H1 (cell line): ENCODE results near the gene PTPN22. TPM values are rescaled to one million over a fixed set of nuclear protein-coding genes. Genes with fewer than 3 reads are reported as not detected.

Source experiments
- CTCF ChIA-PET: fragments of 300-600 bp; sonication (Branson Sonifier 250); formaldehyde crosslinking; loops from one replicate; lab custom pipeline; 2021; ENCODE audit not compliant: partially characterized antibody; lab: Charles Lee
- POLR2A ChIA-PET: fragments of 300-600 bp; sonication (Branson Sonifier 250); formaldehyde crosslinking; loops from one replicate; lab custom pipeline; 2021; ENCODE audit warnings: inconsistent platforms; ENCODE audit not compliant: partially characterized antibody; lab: Charles Lee
- DNase-seq, 2 experiments: peaks; one replicate each; pipeline versions ENCODE4 v3.0.0 to v3.0.0-alpha.2; 2010 to 2022; ENCODE audit warnings: low spot score in 2 of 2, low read depth in 1 of 2, mixed read lengths in 1 of 2
- FAIRE-seq: peaks from 2 replicates; lab custom pipeline; 2011; peaks lifted over from hg19 to GRCh38; lab: Jason Lieb, UNC
- H2AFZ ChIP-seq: 2 replicates; pipeline ENCODE4 v1.8.1; 2012; ENCODE audit warnings: low read length, inconsistent platforms
- H2AK5ac ChIP-seq: 2 replicates; pipeline ENCODE4 v1.6.1; 2013; ENCODE audit warnings: low read depth, low read length
- H2BK120ac ChIP-seq: replicated peaks from 2 replicates; pipeline ENCODE3; 2013; ENCODE audit warnings: low read depth, low read length, inconsistent platforms
- H2BK12ac ChIP-seq: 2 replicates; pipeline ENCODE4 v1.6.1; 2013; ENCODE audit warnings: low read depth, low read length
- H2BK15ac ChIP-seq: 2 replicates; pipeline ENCODE4 v1.6.1; 2013; ENCODE audit warnings: low read length
- H2BK20ac ChIP-seq: 2 replicates; pipeline ENCODE4 v1.6.1; 2013; ENCODE audit warnings: low read length
- H2BK5ac ChIP-seq: 2 replicates; pipeline ENCODE4 v1.6.1; 2013; ENCODE audit warnings: low read depth, low read length
- H3K14ac ChIP-seq: 2 replicates; pipeline ENCODE4 v1.6.1; 2013; ENCODE audit warnings: inconsistent platforms; ENCODE audit not compliant: insufficient read length
- H3K18ac ChIP-seq: 2 replicates; pipeline ENCODE4 v1.6.1; 2013; ENCODE audit warnings: low read length; ENCODE audit errors: extremely low read depth
- H3K23ac ChIP-seq: 2 replicates; pipeline ENCODE4 v1.6.1; 2013; ENCODE audit warnings: inconsistent platforms; ENCODE audit not compliant: insufficient read length
- H3K23me2 ChIP-seq: 2 replicates; pipeline ENCODE4 v1.6.1; 2013; ENCODE audit warnings: low read depth, low read length
- H3K27ac ChIP-seq: 2 replicates; pipeline ENCODE4 v1.6.1; 2011; ENCODE audit warnings: low read depth, low read length, inconsistent platforms
- H3K27me3 ChIP-seq, 4 experiments: replicated peaks in 1 of 4; 1 replicate in 1 of 4; 2 replicates in 3 of 4; pipeline versions ENCODE4 v1.6.1 to v1.8.1; 2011 to 2013; ENCODE audit warnings: low read length in 3 of 4, mild to moderate bottlenecking in 3 of 4, inconsistent platforms in 2 of 4, mixed read lengths in 2 of 4, moderate library complexity in 1 of 4; ENCODE audit not compliant: control insufficient read depth in 3 of 4, insufficient read depth in 3 of 4; ENCODE audit errors: extremely low read depth in 1 of 4
- H3K36me3 ChIP-seq, 4 experiments: 2 replicates each; pipeline versions ENCODE4 v1.6.1 to v1.8.1; 2011 to 2013; ENCODE audit warnings: mild to moderate bottlenecking in 4 of 4, low read length in 3 of 4, moderate library complexity in 2 of 4, control low read depth in 1 of 4, inconsistent platforms in 1 of 4; ENCODE audit not compliant: insufficient read depth in 4 of 4, control insufficient read depth in 2 of 4
- H3K4ac ChIP-seq: replicated peaks from 2 replicates; pipeline ENCODE3; 2013; ENCODE audit warnings: low read length, low read depth, mixed read lengths, inconsistent platforms; ENCODE audit not compliant: insufficient read length
- H3K4me1 ChIP-seq, 4 experiments: replicated peaks in 1 of 4; 1 replicate in 1 of 4; 2 replicates in 3 of 4; pipeline versions ENCODE4 v1.6.1 to v1.8.1; 2011 to 2013; ENCODE audit warnings: low read length in 3 of 4, inconsistent platforms in 2 of 4, mixed read lengths in 1 of 4; ENCODE audit not compliant: insufficient read depth in 4 of 4, control insufficient read depth in 3 of 4
- H3K4me2 ChIP-seq, 2 experiments: 2 replicates each; pipeline versions ENCODE4 v1.6.1 to v1.8.1; 2011 to 2013; ENCODE audit warnings: low read depth in 2 of 2, low read length in 2 of 2, control low read depth in 1 of 2, inconsistent platforms in 1 of 2, mild to moderate bottlenecking in 1 of 2; ENCODE audit not compliant: insufficient read depth in 1 of 2
- H3K4me3 ChIP-seq, 4 experiments: fragments of 200-600, 300-600 bp in 1 of 4; sonication (generic), shearing (Covaris generic), sonication (Bioruptor Twin) in 1 of 4; 2 replicates each; pipeline versions ENCODE4 v1.5.1 to v1.8.1; 2011 to 2016; ENCODE audit warnings: low read length in 4 of 4, low read depth in 3 of 4, control low read depth in 2 of 4, inconsistent platforms in 2 of 4, mild to moderate bottlenecking in 2 of 4, mixed read lengths in 1 of 4, moderate library complexity in 1 of 4; ENCODE audit not compliant: insufficient read depth in 2 of 4; ENCODE audit errors: extremely low read depth in 1 of 4
- H3K56ac ChIP-seq: replicated peaks from 2 replicates; pipeline ENCODE3; 2013; ENCODE audit warnings: low read depth, mild to moderate bottlenecking, mixed read lengths, low read length, inconsistent platforms; ENCODE audit not compliant: insufficient read length
- H3K79me1 ChIP-seq: 2 replicates; pipeline ENCODE4 v1.6.1; 2013; ENCODE audit warnings: low read depth, low read length, control low read depth
- H3K79me2 ChIP-seq, 2 experiments: 2 replicates each; pipeline versions ENCODE4 v1.6.1 to v1.8.1; 2012 to 2013; ENCODE audit warnings: low read length in 2 of 2, mild to moderate bottlenecking in 2 of 2, inconsistent platforms in 1 of 2; ENCODE audit not compliant: insufficient read depth in 2 of 2, control insufficient read depth in 1 of 2
- H3K9ac ChIP-seq, 4 experiments: replicated peaks in 1 of 4; 1 replicate in 1 of 4; 2 replicates in 3 of 4; pipeline versions ENCODE4 v1.6.1 to v1.8.1; 2011 to 2013; ENCODE audit warnings: low read depth in 3 of 4, low read length in 3 of 4, control low read depth in 2 of 4, mild to moderate bottlenecking in 2 of 4, moderate library complexity in 2 of 4, inconsistent platforms in 1 of 4; ENCODE audit errors: extremely low read depth in 1 of 4
- H3K9me3 ChIP-seq, 2 experiments: 2 replicates each; pipeline versions ENCODE4 v1.6.1 to v1.8.1; 2012 to 2013; ENCODE audit warnings: mild to moderate bottlenecking in 2 of 2, moderate library complexity in 2 of 2, control low read depth in 1 of 2, inconsistent platforms in 1 of 2, low read depth in 1 of 2, low read length in 1 of 2, mixed read lengths in 1 of 2; ENCODE audit not compliant: insufficient read depth in 2 of 2
- H4K20me1 ChIP-seq, 2 experiments: replicated peaks in 1 of 2; 2 replicates each; pipeline versions ENCODE3 to v1.8.1; 2011 to 2013; ENCODE audit warnings: inconsistent platforms in 2 of 2, low read length in 2 of 2, mild to moderate bottlenecking in 1 of 2; ENCODE audit not compliant: insufficient read depth in 2 of 2, control insufficient read depth in 1 of 2
- H4K5ac ChIP-seq: 2 replicates; pipeline ENCODE4 v1.6.1; 2013; ENCODE audit warnings: low read length, low read depth, mixed read lengths, inconsistent platforms; ENCODE audit not compliant: insufficient read length
- H4K8ac ChIP-seq: 2 replicates; pipeline ENCODE4 v1.8.0; 2013; ENCODE audit warnings: mild to moderate bottlenecking, moderate library complexity, low read length, inconsistent platforms; ENCODE audit not compliant: insufficient read depth; ENCODE audit errors: extremely low read depth
- H4K91ac ChIP-seq: replicated peaks from 2 replicates; pipeline ENCODE3; 2013; ENCODE audit warnings: low read length, mixed read lengths, inconsistent platforms; ENCODE audit not compliant: insufficient read length
- BCL11A ChIP-seq, 2 experiments: IDR thresholded peaks; one replicate each; pipeline ENCODE4 v1.6.1; 2011; ENCODE audit warnings: low read depth in 2 of 2, low read length in 2 of 2, mild to moderate bottlenecking in 2 of 2
- CHD2 ChIP-seq: IDR thresholded peaks from 2 replicates; pipeline ENCODE4 v1.6.1; 2012; ENCODE audit warnings: low read length, improper control_type of control experiment
- FOSL1 ChIP-seq: IDR thresholded peaks from 2 replicates; pipeline ENCODE4 v1.6.1; 2011; ENCODE audit warnings: mild to moderate bottlenecking, low read depth, low read length, moderate library complexity; ENCODE audit not compliant: insufficient read depth
- HDAC6 ChIP-seq: IDR thresholded peaks from one replicate; pipeline ENCODE4 v1.7.1; 2012; ENCODE audit warnings: low read depth, mild to moderate bottlenecking, inconsistent platforms, low read length, moderate library complexity
- KDM1A ChIP-seq: fragments of 200-600, 300-600 bp; sonication (generic); IDR thresholded peaks from 2 replicates; pipeline ENCODE4 v1.7.1; 2016; ENCODE audit warnings: mild to moderate bottlenecking, low read length, borderline replicate concordance
- KDM5A ChIP-seq: fragments of 200-600 bp; IDR thresholded peaks from 2 replicates; pipeline ENCODE4 v1.7.1; 2012; ENCODE audit warnings: mild to moderate bottlenecking, low read length, inconsistent platforms, mixed read lengths
- NANOG ChIP-seq: IDR thresholded peaks from 2 replicates; pipeline ENCODE4 v1.6.1; 2011; ENCODE audit warnings: low read length, low read depth, mild to moderate bottlenecking, inconsistent platforms; ENCODE audit not compliant: insufficient read depth, poor library complexity, severe bottlenecking
- POLR2A ChIP-seq, 2 experiments: IDR thresholded peaks; 1 replicate in 1 of 2; 2 replicates in 1 of 2; pipeline ENCODE4 v1.6.1; 2011; ENCODE audit warnings: low read depth in 2 of 2, low read length in 2 of 2, mild to moderate bottlenecking in 2 of 2; ENCODE audit errors: control extremely low read depth in 1 of 2
- RNF2 ChIP-seq: fragments of 200-900, 300-1000 bp; sonication (generic); IDR thresholded peaks from 2 replicates; pipeline ENCODE4 v1.7.1; 2016; ENCODE audit warnings: borderline replicate concordance, low read depth, mild to moderate bottlenecking, antibody characterized with exemption, low read length; ENCODE audit not compliant: poor library complexity, severe bottlenecking; ENCODE audit errors: missing control alignments
- TBP ChIP-seq: IDR thresholded peaks from 2 replicates; pipeline ENCODE4 v1.6.1; 2011; ENCODE audit warnings: low read depth, low read length, improper control_type of control experiment
- TEAD4 ChIP-seq: IDR thresholded peaks from 2 replicates; pipeline ENCODE4 v1.6.1; 2012; ENCODE audit warnings: low read depth, low read length, inconsistent platforms, mixed read lengths
- WGBS, 2 experiments: shearing (Covaris generic) in 1 of 2; methylation state at CpG; one replicate each; pipeline versions ENCODE4 v1.1.6 to v1.1.7; 2013 to 2015; ENCODE audit warnings: low lambda C conversion rate in 2 of 2, mixed read lengths in 2 of 2, inconsistent platforms in 1 of 2, low coverage in 1 of 2, missing lambda C conversion rate in 1 of 2; ENCODE audit not compliant: insufficient replicate concordance in 2 of 2, insufficient coverage in 1 of 2, insufficient read length in 1 of 2; ENCODE audit errors: extremely low coverage in 1 of 2, missing lambda C conversion rate in 1 of 2; 5-methylcytosine and 5-hydroxymethylcytosine counted together
- polyA plus RNA-seq, 7 experiments: library from polyadenylated mRNA; depleted of rRNA in 3 of 7; stranded (reverse) in 5 of 7; unstranded in 2 of 7; fragments of >200 nt in 5 of 7; fragments of 200-250 nt in 2 of 7; gene quantifications; 1 replicate in 5 of 7; 2 replicates in 1 of 7; 4 replicates in 1 of 7; pipeline versions ENCODE4 v1.2.1 to v1.2.3, GENCODE V29; 2011 to 2013; ENCODE audit warnings: missing spikeins in 2 of 7, mixed read lengths in 2 of 7
- total RNA-seq: library from RNA; stranded (reverse); fragmentation: NEBNext Ultra II Directional; extraction: Animal tissue kit (Norgen Biotek cat#: 25700); gene quantifications from 2 replicates; pipeline ENCODE4 v1.2.1, GENCODE V29; 2021
- TF ChIP-seq, protein P1 (sequence below): IDR thresholded peaks from 2 replicates; pipeline ENCODE4 v1.6.1; 2012; ENCODE audit warnings: inconsistent platforms
- TF ChIP-seq, protein P2 (sequence below): IDR thresholded peaks from 2 replicates; pipeline ENCODE4 v1.6.1; 2011; ENCODE audit warnings: low read length, improper control_type of control experiment

Gene PTPN22
- total and polyA plus RNA-seq, 2 of the 8 experiments (the other 6 are each of a cell fraction or from before 2014, with no cell fraction given) = not detected

DNA sequence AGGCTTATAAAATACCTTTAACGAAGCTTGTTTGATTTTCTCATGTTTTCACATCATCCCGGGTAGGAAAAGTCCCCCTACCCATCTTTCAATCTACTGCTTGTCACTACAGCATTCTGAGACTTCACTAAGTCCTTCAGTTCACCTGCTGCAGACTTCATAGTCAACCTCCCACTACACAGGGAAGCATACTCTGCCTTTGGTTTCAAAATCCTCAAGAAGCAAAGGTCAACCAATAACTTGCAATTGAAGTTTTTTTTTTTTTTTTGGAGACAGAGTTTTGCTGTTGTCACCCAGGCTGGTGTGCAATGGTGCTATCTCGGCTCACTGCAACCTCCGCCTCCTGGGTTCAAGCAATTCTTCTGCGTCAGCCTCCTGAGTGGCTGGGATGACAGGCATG is 4.7 kb upstream of the PTPN22 start:
- Histone ChIP-seq H3K9me3 (no peaks in the 10 kb centered on the region), H3K36me3 (no peaks in the 10 kb centered on the region), H3K4me1 (no peaks in the 10 kb centered on the region), H3K23me2 (no peaks in the 10 kb centered on the region; the same call in 1 of the 2 replicates), H3K27ac (no peak overlapping the region), H3K56ac (no peak overlapping the region), H2BK20ac (no peak overlapping the region), H4K5ac (no peak overlapping the region), H4K20me1 (no peaks in the 10 kb centered on the region), H3K14ac (no peak overlapping the region), H2AK5ac (no peak overlapping the region), H2BK120ac (no peak overlapping the region), H3K4me3 (no peak overlapping the region), H3K4ac (no peak overlapping the region), H2BK12ac (no peak overlapping the region), H2AFZ (no peak overlapping the region), H4K8ac (no peak overlapping the region), H3K4me2 (no peak overlapping the region), H2BK15ac (no peak overlapping the region), H3K79me1 (no peaks in the 10 kb centered on the region), H3K18ac (no peak overlapping the region), H4K91ac (no peak overlapping the region), H3K27me3 (no peaks in the 10 kb centered on the region; a peak in 1 of 7 replicates), H2BK5ac (no peak overlapping the region), H3K79me2 (no peaks in the 10 kb centered on the region), H3K23ac (no peak overlapping the region), H3K9ac (no peak overlapping the region)
- CTCF ChIA-PET = interaction anchor here (0.6 to 1.8 kb wide), 3 partner anchors 10 to 1011 kb away, joined by 3 to 7 read pairs (median 5); no protein-coding TSS in a partner anchor
- no peak for DNase-seq
- TF ChIP-seq POLR2A (IDR thresholded peaks at IDR 0.05; ENCODE audit: control extremely low read depth in 1 of 2, low read depth in 2 of 2, low read length in 2 of 2) = no peak
- no peak for TF ChIP-seq TEAD4
- TF ChIP-seq, protein P1, sequence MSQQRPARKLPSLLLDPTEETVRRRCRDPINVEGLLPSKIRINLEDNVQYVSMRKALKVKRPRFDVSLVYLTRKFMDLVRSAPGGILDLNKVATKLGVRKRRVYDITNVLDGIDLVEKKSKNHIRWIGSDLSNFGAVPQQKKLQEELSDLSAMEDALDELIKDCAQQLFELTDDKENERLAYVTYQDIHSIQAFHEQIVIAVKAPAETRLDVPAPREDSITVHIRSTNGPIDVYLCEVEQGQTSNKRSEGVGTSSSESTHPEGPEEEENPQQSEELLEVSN = no peak
- TF ChIP-seq FOSL1 = no peak
- TF ChIP-seq RNF2 = no peak
- TF ChIP-seq KDM5A = no peak
- TF ChIP-seq TBP = no peak
- TF ChIP-seq, protein P2, sequence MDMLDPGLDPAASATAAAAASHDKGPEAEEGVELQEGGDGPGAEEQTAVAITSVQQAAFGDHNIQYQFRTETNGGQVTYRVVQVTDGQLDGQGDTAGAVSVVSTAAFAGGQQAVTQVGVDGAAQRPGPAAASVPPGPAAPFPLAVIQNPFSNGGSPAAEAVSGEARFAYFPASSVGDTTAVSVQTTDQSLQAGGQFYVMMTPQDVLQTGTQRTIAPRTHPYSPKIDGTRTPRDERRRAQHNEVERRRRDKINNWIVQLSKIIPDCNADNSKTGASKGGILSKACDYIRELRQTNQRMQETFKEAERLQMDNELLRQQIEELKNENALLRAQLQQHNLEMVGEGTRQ = no peak
- TF ChIP-seq HDAC6 = no peak
- TF ChIP-seq NANOG = no peak
- TF ChIP-seq BCL11A (IDR thresholded peaks at IDR 0.05; ENCODE audit: low read depth in 2 of 2, low read length in 2 of 2) = no peak
- no peak for TF ChIP-seq CHD2
- TF ChIP-seq KDM1A = no peak
- WGBS, 2 experiments = 89% methylated on average over 5 of the region's 5 CpGs; no CpG with 5 or more reads in 1 of the 2 experiments
- FAIRE-seq = no peak
- POLR2A ChIA-PET = no interaction called here
